IPS-NIHi7 (cell line): ENCODE measurements around the gene FLVCR2.
"Not testable (repeated sequence)": the region's sequence is repeated elsewhere in the genome, so short reads cannot be mapped to it uniquely, and the experiment has no call there.

Experiments used
- DNase-seq: peaks from one replicate; pipeline ENCODE4 v3.0.0; 2012; ENCODE audit warnings: mixed read lengths; ENCODE audit errors: extremely low spot score

Gene FLVCR2

GRCh38 chr14:75661499-75661814 is 83.0 kb downstream of the FLVCR2 start:
- no peak for DNase-seq

GRCh38 chr14:75662966-75663365 is 84.5 kb downstream of the FLVCR2 start:
- DNase-seq: no peak

- DNase-seq: no peak
These were observed 88.8 kb downstream of the FLVCR2 start for GRCh38 chr14:75667099-75667765.

GRCh38 chr14:75672605-75673192 is 94.3 kb downstream of the FLVCR2 start:
- DNase-seq: no peak

GRCh38 chr14:75673345-75674035 is 95.1 kb downstream of the FLVCR2 start:
- no peak for DNase-seq

GRCh38 chr14:75675265-75675960 is 97.0 kb downstream of the FLVCR2 start:
- DNase-seq: peak; percentile 29

GRCh38 chr14:75685910-75686309 is 107.5 kb downstream of the FLVCR2 start:
- DNase-seq: no peak

GRCh38 chr14:75689012-75689411 is 110.6 kb downstream of the FLVCR2 start:
- DNase-seq: no peak

GRCh38 chr14:75690010-75690409 is 111.6 kb downstream of the FLVCR2 start:
- DNase-seq: no peak

- DNase-seq: not testable (repeated sequence)
These were observed 116.6 kb downstream of the FLVCR2 start for GRCh38 chr14:75695025-75695424.

- no peak for DNase-seq
These were observed 119.0 kb downstream of the FLVCR2 start for GRCh38 chr14:75697386-75697785.
